GM23248 (cell line): Measurements from ENCODE around the gene MRPL19. TPM values are rescaled to one million over a fixed set of nuclear protein-coding genes. Genes with fewer than 3 reads are reported as not detected.

Source experiments
- DNase-seq: peaks from one replicate; pipeline ENCODE4 v3.0.0-alpha.2; 2015
- H2AFZ ChIP-seq: fragments of 200-600 bp; sonication (generic); 2 replicates; pipeline ENCODE4 v1.6.1; 2016; ENCODE audit warnings: antibody characterized with exemption
- H3F3A ChIP-seq: fragments of 200-600 bp; sonication (generic); 2 replicates; pipeline ENCODE4 v1.6.1; 2016; ENCODE audit warnings: mild to moderate bottlenecking, antibody characterized with exemption, mixed run types; ENCODE audit not compliant: insufficient read depth
- H3K27ac ChIP-seq: fragments of 200-600 bp; sonication (generic); 2 replicates; pipeline ENCODE4 v1.5.1; 2016; ENCODE audit warnings: mild to moderate bottlenecking
- H3K27me3 ChIP-seq: fragments of 200-600 bp; sonication (generic); replicated peaks from 2 replicates; pipeline ENCODE4 v1.6.1; 2016; ENCODE audit warnings: mild to moderate bottlenecking; ENCODE audit not compliant: insufficient read depth
- H3K36me3 ChIP-seq: fragments of 200-600 bp; sonication (generic); 2 replicates; pipeline ENCODE4 v1.6.1; 2016; ENCODE audit warnings: low read depth, mild to moderate bottlenecking
- H3K4me1 ChIP-seq: fragments of 200-600 bp; sonication (generic); 2 replicates; pipeline ENCODE4 v1.6.1; 2016; ENCODE audit warnings: mild to moderate bottlenecking; ENCODE audit not compliant: insufficient read depth
- H3K4me2 ChIP-seq: fragments of 200-600 bp; sonication (generic); one replicate; pipeline ENCODE4 v1.6.1; 2016; ENCODE audit warnings: mild to moderate bottlenecking; ENCODE audit not compliant: unreplicated experiment
- H3K4me3 ChIP-seq: fragments of 200-600 bp; sonication (generic); 2 replicates; pipeline ENCODE4 v1.5.1; 2016; ENCODE audit warnings: mild to moderate bottlenecking
- H3K79me2 ChIP-seq: fragments of 200-600 bp; sonication (generic); 2 replicates; pipeline ENCODE4 v1.6.1; 2016; ENCODE audit warnings: mild to moderate bottlenecking; ENCODE audit not compliant: insufficient read depth
- H3K9ac ChIP-seq: fragments of 200-600 bp; sonication (generic); 2 replicates; pipeline ENCODE4 v1.6.1; 2016; ENCODE audit warnings: mild to moderate bottlenecking
- H3K9me2 ChIP-seq: fragments of 200-600 bp; sonication (generic); 2 replicates; pipeline ENCODE4 v1.6.1; 2016; ENCODE audit warnings: mixed run types, mild to moderate bottlenecking, moderate library complexity; ENCODE audit not compliant: insufficient read depth
- H3K9me3 ChIP-seq: fragments of 200-600 bp; sonication (generic); one replicate; pipeline ENCODE4 v1.6.1; 2017; ENCODE audit warnings: low read depth
- H4K20me1 ChIP-seq: fragments of 200-600 bp; sonication (generic); 2 replicates; pipeline ENCODE4 v1.6.0; 2016; ENCODE audit not compliant: insufficient read depth
- EZH2 ChIP-seq: fragments of 200-600 bp; sonication (generic); IDR thresholded peaks from 2 replicates; pipeline ENCODE4 v1.6.1; 2018; ENCODE audit warnings: antibody characterized with exemption, mild to moderate bottlenecking; ENCODE audit not compliant: insufficient read depth, poor library complexity, severe bottlenecking
- EZH2phosphoT487 ChIP-seq: fragments of 200-600 bp; sonication (generic); IDR thresholded peaks from 2 replicates; pipeline ENCODE4 v1.6.1; 2018; ENCODE audit warnings: antibody characterized with exemption, moderate library complexity, mild to moderate bottlenecking, low read depth; ENCODE audit not compliant: insufficient read depth
- WGBS, 2 experiments: methylation state at CpG; one replicate each; pipeline ENCODE4 v1.1.6; 2015 to 2017; ENCODE audit warnings: low lambda C conversion rate in 2 of 2, low coverage in 1 of 2; ENCODE audit errors: missing lambda C conversion rate in 2 of 2; 5-methylcytosine and 5-hydroxymethylcytosine counted together
- in situ Hi-C: fragments of 300-500 bp; cut with MboI; formaldehyde crosslinking; loops from 2 replicates; pipeline ENCODE4 v1.15.0; 2020
- polyA plus RNA-seq: library from polyadenylated mRNA; unstranded; fragments of >200 nt; fragmentation: Nextera tagmentation; extraction: Ambion mirVana; gene quantifications from 2 replicates; pipeline ENCODE4 v1.2.1, GENCODE V29; 2016
- total RNA-seq: library from RNA; depleted of rRNA; stranded (reverse); fragments of >200 nt; shearing (Covaris generic); gene quantifications from 2 replicates; pipeline ENCODE4 v1.2.3, GENCODE V29; 2014

Gene MRPL19
- total and polyA plus RNA-seq, 2 experiments from 2014 or later: 48.7 to 55.2 TPM

GRCh38 chr2:75600461-75601011 is 46.0 kb upstream of the MRPL19 start:
- no peak overlapping the region for H3K4me2 ChIP-seq
- no peak for TF ChIP-seq EZH2phosphoT487
- TF ChIP-seq EZH2: no peak
- no peaks in the 10 kb centered on the region for H4K20me1 ChIP-seq
- in situ Hi-C loops: loop anchor here (25.0 kb wide), 2 partner anchors 413 to 688 kb away; partner anchors contain the start of gene TACR1
- no peak overlapping the region for H3K27ac ChIP-seq
- whole genome bisulfite sequencing, 2 experiments: 85 to 91% methylated on average over 4 of the region's 4 CpGs
- no peak overlapping the region for H3K9ac ChIP-seq
- H3K9me2 ChIP-seq: no peaks in the 10 kb centered on the region
- peaks cover 56% of the 10 kb centered on the region for H3F3A ChIP-seq
- H3K27me3 ChIP-seq: no peaks in the 10 kb centered on the region
- no peak overlapping the region for H3K4me3 ChIP-seq
- H3K9me3 ChIP-seq: no peaks in the 10 kb centered on the region
- DNase-seq: no peak
- no peaks in the 10 kb centered on the region for H3K36me3 ChIP-seq
- H3K4me1 ChIP-seq: peaks cover 58% of the 10 kb centered on the region
- H3K79me2 ChIP-seq: no peaks in the 10 kb centered on the region
- no peak overlapping the region for H2AFZ ChIP-seq

GRCh38 chr2:75602724-75603342 is 43.8 kb upstream of the MRPL19 start:
- TF ChIP-seq EZH2phosphoT487 (no peak), EZH2 (no peak)
- Histone ChIP-seq H3K36me3 (no peaks in the 10 kb centered on the region), H4K20me1 (no peaks in the 10 kb centered on the region), H2AFZ (no peak overlapping the region), H3K4me1 (peaks cover 65% of the 10 kb centered on the region), H3K4me2 (peak overlapping the region; percentile 64), H3K27ac (peak overlapping the region; percentile 98), H3K27me3 (no peaks in the 10 kb centered on the region), H3F3A (peaks cover 65% of the 10 kb centered on the region), H3K4me3 (peak overlapping the region; percentile 22), H3K79me2 (no peaks in the 10 kb centered on the region), H3K9ac (peak overlapping the region; percentile 27; the same call in 1 of the 2 replicates), H3K9me2 (no peaks in the 10 kb centered on the region), H3K9me3 (no peaks in the 10 kb centered on the region)
- DNase-seq: peak; percentile 95
- 2% methylated on average over 6 of the region's 6 CpGs for WGBS, 2 experiments
- in situ Hi-C loops: loop anchor here (25.0 kb wide), 2 partner anchors 416 to 691 kb away; partner anchors contain the start of gene TACR1

- no peaks in the 10 kb centered on the region for H3K36me3 ChIP-seq
- H3K4me1 ChIP-seq: peaks cover 71% of the 10 kb centered on the region
- 10 to 23% methylated on average over 1 of the region's 1 CpG for WGBS, 2 experiments
- in situ Hi-C loops: loop anchor here (25.0 kb wide), 2 partner anchors 416 to 691 kb away; partner anchors contain the start of gene TACR1
- H3K9me3 ChIP-seq: no peaks in the 10 kb centered on the region
- no peaks in the 10 kb centered on the region for H3K79me2 ChIP-seq
- no peak overlapping the region for H2AFZ ChIP-seq
- H3F3A ChIP-seq: peaks cover 71% of the 10 kb centered on the region
- peak; percentile 97 for TF ChIP-seq EZH2phosphoT487
- no peak for TF ChIP-seq EZH2
- H3K4me3 ChIP-seq: peak overlapping the region; percentile 22; the same call in 1 of the 2 replicates
- H3K9ac ChIP-seq: peak overlapping the region; percentile 27
- peak overlapping the region; percentile 64 for H3K4me2 ChIP-seq
- no peaks in the 10 kb centered on the region for H4K20me1 ChIP-seq
- H3K9me2 ChIP-seq: no peaks in the 10 kb centered on the region
- DNase-seq: peak; percentile 73
- no peaks in the 10 kb centered on the region for H3K27me3 ChIP-seq
- peak overlapping the region; percentile 98 for H3K27ac ChIP-seq
Measured at GRCh38 chr2:75603477-75603876, 43.1 kb upstream of the MRPL19 start.

- Histone ChIP-seq H3K27ac (peak overlapping the region; percentile 98), H3K4me2 (peak overlapping the region; percentile 64), H3K36me3 (no peaks in the 10 kb centered on the region), H3K9me3 (no peaks in the 10 kb centered on the region), H3K9ac (peak overlapping the region; percentile 77), H3F3A (peaks cover 75% of the 10 kb centered on the region), H3K4me1 (peaks cover 76% of the 10 kb centered on the region), H3K79me2 (no peaks in the 10 kb centered on the region), H3K27me3 (no peaks in the 10 kb centered on the region), H3K4me3 (peak overlapping the region; percentile 26; the same call in 1 of the 2 replicates), H2AFZ (no peak overlapping the region), H4K20me1 (no peaks in the 10 kb centered on the region), H3K9me2 (no peaks in the 10 kb centered on the region)
- WGBS, 2 experiments: 28 to 38% methylated on average over 4 of the region's 4 CpGs
- TF ChIP-seq EZH2phosphoT487 (no peak), EZH2 (no peak)
- in situ Hi-C loops: loop anchor here (25.0 kb wide), 2 partner anchors 417 to 692 kb away; partner anchors contain the start of gene TACR1
- peak; percentile 78 for DNase-seq
Measured at GRCh38 chr2:75604484-75604883, 42.1 kb upstream of the MRPL19 start.
